SU-DHL-6 (cell line): ENCODE results near the gene ALKBH5.

Experiments
- EZH2phosphoT487 ChIP-seq: fragments of 200-600 bp; sonication (generic), shearing (Covaris generic); conservative IDR thresholded peaks from 2 replicates; pipeline ENCODE4 v1.6.1; 2018; ENCODE audit warnings: mild to moderate bottlenecking, antibody characterized with exemption, low read length, moderate library complexity, mixed read lengths
- TF ChIP-seq, protein P1 (sequence below): fragments of 200-600 bp; sonication (generic); IDR thresholded peaks from one replicate; pipeline ENCODE4 v1.5.1; 2017; ENCODE audit warnings: antibody characterized with exemption, mild to moderate bottlenecking, low read length, moderate library complexity; ENCODE audit not compliant: insufficient read depth, poor library complexity, severe bottlenecking

- TF ChIP-seq, protein P1, sequence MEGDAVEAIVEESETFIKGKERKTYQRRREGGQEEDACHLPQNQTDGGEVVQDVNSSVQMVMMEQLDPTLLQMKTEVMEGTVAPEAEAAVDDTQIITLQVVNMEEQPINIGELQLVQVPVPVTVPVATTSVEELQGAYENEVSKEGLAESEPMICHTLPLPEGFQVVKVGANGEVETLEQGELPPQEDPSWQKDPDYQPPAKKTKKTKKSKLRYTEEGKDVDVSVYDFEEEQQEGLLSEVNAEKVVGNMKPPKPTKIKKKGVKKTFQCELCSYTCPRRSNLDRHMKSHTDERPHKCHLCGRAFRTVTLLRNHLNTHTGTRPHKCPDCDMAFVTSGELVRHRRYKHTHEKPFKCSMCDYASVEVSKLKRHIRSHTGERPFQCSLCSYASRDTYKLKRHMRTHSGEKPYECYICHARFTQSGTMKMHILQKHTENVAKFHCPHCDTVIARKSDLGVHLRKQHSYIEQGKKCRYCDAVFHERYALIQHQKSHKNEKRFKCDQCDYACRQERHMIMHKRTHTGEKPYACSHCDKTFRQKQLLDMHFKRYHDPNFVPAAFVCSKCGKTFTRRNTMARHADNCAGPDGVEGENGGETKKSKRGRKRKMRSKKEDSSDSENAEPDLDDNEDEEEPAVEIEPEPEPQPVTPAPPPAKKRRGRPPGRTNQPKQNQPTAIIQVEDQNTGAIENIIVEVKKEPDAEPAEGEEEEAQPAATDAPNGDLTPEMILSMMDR: no peak
- TF ChIP-seq EZH2phosphoT487: no peak
Observed at GRCh38 chr17:18224387-18225120, 40.9 kb downstream of the ALKBH5 start.
